HepG2 (cell line): ENCODE data around the gene ZNF488. TPM values are rescaled to one million over a fixed set of nuclear protein-coding genes. Genes with fewer than 3 reads are reported as not detected.

ENCODE experiments used
- ATAC-seq: fragments of 200-7000 bp; cut with Tn5 transposase; 3 replicates; pipeline ENCODE4 v1.9.1; 2020; ENCODE audit warnings: mild to moderate bottlenecking, moderate library complexity
- BruUV-seq: library from RNA; stranded (reverse); fragments of 400-500 nt; replicated peaks from 2 replicates; lab custom pipeline; 2021; lab: Mats Ljungman, UMichigan
- CTCF ChIA-PET: fragments of 300-600 bp; formaldehyde crosslinking; extraction: SDS; loops from one replicate; lab custom pipeline; 2021; ENCODE audit warnings: low total read pairs, inconsistent platforms, low intra/inter-chr PET ratio; lab: Yijun Ruan, JAX
- POLR2A ChIA-PET: fragments of 350-600 bp; sonication (Branson Sonifier 250); formaldehyde crosslinking; loops from one replicate; lab custom pipeline; 2020; ENCODE audit warnings: antibody characterized with exemption, inconsistent platforms; lab: Yijun Ruan, JAX
- DNase-seq: peaks from one replicate; pipeline ENCODE4 v3.0.0-alpha.2; 2015; ENCODE audit warnings: low spot score
- FAIRE-seq: peaks from 3 replicates; lab custom pipeline; 2011; peaks lifted over from hg19 to GRCh38; lab: Jason Lieb, UNC
- H2AFZ ChIP-seq: one replicate; pipeline ENCODE4 v1.6.1; 2011; ENCODE audit warnings: low read length, inconsistent platforms
- H3K27ac ChIP-seq: fragments of 300-600 bp; 3 replicates; pipeline ENCODE4 v1.8.0; 2011; ENCODE audit warnings: mixed run types, mild to moderate bottlenecking, mixed read lengths, low read length, inconsistent platforms; ENCODE audit not compliant: insufficient read depth; ENCODE audit errors: extremely low read length
- H3K27me3 ChIP-seq, 2 experiments: fragments of 200-600 bp in 1 of 2; 2 replicates in 1 of 2; 3 replicates in 1 of 2; pipeline versions ENCODE4 v1.6.0 to v1.8.0; 2011; ENCODE audit warnings: low read length in 2 of 2, mild to moderate bottlenecking in 2 of 2, moderate library complexity in 2 of 2, inconsistent platforms in 1 of 2; ENCODE audit not compliant: insufficient read depth in 2 of 2, control insufficient read depth in 1 of 2
- H3K36me3 ChIP-seq, 2 experiments: fragments of 200-600 bp in 1 of 2; replicated peaks in 1 of 2; 2 replicates in 1 of 2; 3 replicates in 1 of 2; pipeline versions ENCODE4 v1.5.1 to v1.8.0; 2011; ENCODE audit warnings: low read length in 2 of 2, inconsistent platforms in 1 of 2; ENCODE audit not compliant: insufficient read depth in 2 of 2, control insufficient read depth in 1 of 2
- H3K4me1 ChIP-seq: 2 replicates; pipeline ENCODE4 v1.5.1; 2012; ENCODE audit warnings: low read length, inconsistent platforms; ENCODE audit not compliant: insufficient read depth
- H3K4me2 ChIP-seq: 2 replicates; pipeline ENCODE4 v1.6.0; 2011; ENCODE audit warnings: low read depth, low read length, inconsistent platforms
- H3K4me3 ChIP-seq, 3 experiments: fragments of 200-600 bp in 1 of 3; sonication (generic), shearing (Covaris generic) in 1 of 3; replicated peaks in 1 of 3; 2 replicates each; pipeline ENCODE4 v1.5.1; 2011 to 2016; ENCODE audit warnings: low read length in 3 of 3, inconsistent platforms in 2 of 3, low read depth in 2 of 3, mild to moderate bottlenecking in 2 of 3, control low read depth in 1 of 3, mixed read lengths in 1 of 3; ENCODE audit not compliant: insufficient read depth in 1 of 3
- H3K79me2 ChIP-seq: one replicate; pipeline ENCODE4 v1.6.1; 2011; ENCODE audit warnings: low read length, inconsistent platforms; ENCODE audit not compliant: insufficient read depth
- H3K9ac ChIP-seq: 2 replicates; pipeline ENCODE4 v1.6.0; 2011; ENCODE audit warnings: mild to moderate bottlenecking, low read depth, low read length, inconsistent platforms; ENCODE audit not compliant: insufficient read depth
- H3K9me3 ChIP-seq: 2 replicates; pipeline ENCODE4 v1.5.1; 2012; ENCODE audit warnings: mild to moderate bottlenecking, low read length
- H4K20me1 ChIP-seq: 2 replicates; pipeline ENCODE4 v1.6.0; 2011; ENCODE audit warnings: inconsistent platforms, mild to moderate bottlenecking, low read length, moderate library complexity; ENCODE audit not compliant: insufficient read depth
- BORCS8-MEF2B ChIP-seq: sonication (generic); formaldehyde crosslinking; IDR thresholded peaks from 2 replicates; pipeline ENCODE4 v1.8.0; 2022; ENCODE audit warnings: mild to moderate bottlenecking, missing genetic modification reagents
- CBX1 ChIP-seq: IDR thresholded peaks from one replicate; pipeline ENCODE4 v1.6.1; 2016; ENCODE audit warnings: antibody characterized with exemption, low read depth
- IKZF4 ChIP-seq: sonication (generic); formaldehyde crosslinking; IDR thresholded peaks from 2 replicates; pipeline ENCODE4 v1.5.1; 2020; ENCODE audit warnings: borderline replicate concordance, mild to moderate bottlenecking, low read depth, missing genetic modification reagents; ENCODE audit errors: not compliant biosample characterization
- ZNF616 ChIP-seq: sonication (generic); formaldehyde crosslinking; IDR thresholded peaks from 2 replicates; pipeline ENCODE4 v1.5.0; 2020; ENCODE audit warnings: low read depth, mild to moderate bottlenecking, missing genetic modification reagents
- WGBS: methylation state at CpG from one replicate; pipeline ENCODE4 v1.1.6; 2017; ENCODE audit warnings: low lambda C conversion rate; 5-methylcytosine and 5-hydroxymethylcytosine counted together
- in situ Hi-C: cut with HindIII; loops from 2 replicates; pipeline ENCODE4 v1.10.0; 2017; ENCODE audit warnings: low pct_unique_long_range_greater_than_20kb; ENCODE audit not compliant: extremely low pct_ligation_motif_present
- intact Hi-C: fragments of 100-400 bp; cut with micrococcal nuclease; formaldehyde crosslinking; loops from one replicate; pipeline ENCODE4 v1.10.0; 2022; ENCODE audit not compliant: unreplicated experiment
- polyA plus RNA-seq, 8 experiments: library from polyadenylated mRNA; depleted of rRNA in 3 of 8; stranded (reverse) in 7 of 8; unstranded in 1 of 8; fragments of >200 nt; fragmentation: Illumina TruSeq in 4 of 8; extraction: Trizol in 4 of 8; gene quantifications; 2 replicates each; pipeline versions ENCODE4 v1.2.1 to v1.2.3, GENCODE V29; 2011 to 2016; ENCODE audit warnings: low read depth in 4 of 8, missing spikeins in 1 of 8, mixed read lengths in 1 of 8; ENCODE audit not compliant: insufficient read depth in 1 of 8
- total RNA-seq, 5 experiments: library from RNA; depleted of rRNA; stranded (reverse); fragments of >200 nt; fragmentation: Illumina TruSeq; extraction: Trizol; gene quantifications; 2 replicates each; pipeline ENCODE4 v1.2.3, GENCODE V29; 2016; ENCODE audit warnings: low read depth in 1 of 5
- TF ChIP-seq, protein P1 (sequence below): sonication (generic); formaldehyde crosslinking; IDR thresholded peaks from 2 replicates; pipeline ENCODE4 v1.5.0; 2020; ENCODE audit warnings: mild to moderate bottlenecking, missing genetic modification reagents
- TF ChIP-seq, protein P2 (sequence below): sonication (generic); formaldehyde crosslinking; IDR thresholded peaks from 2 replicates; pipeline ENCODE4 v1.4.0; 2020; ENCODE audit warnings: missing genetic modification reagents, mild to moderate bottlenecking, borderline replicate concordance
- TF ChIP-seq, protein P3 (sequence below): sonication (generic); formaldehyde crosslinking; IDR thresholded peaks from 2 replicates; pipeline ENCODE4 v1.8.0; 2022; ENCODE audit warnings: mild to moderate bottlenecking, missing genetic modification reagents, borderline replicate concordance
- TF ChIP-seq, protein P4 (sequence below): sonication (generic); formaldehyde crosslinking; IDR thresholded peaks from 2 replicates; pipeline ENCODE4 v1.4.0; 2020; ENCODE audit warnings: missing genetic modification reagents

Gene ZNF488
- total and polyA plus RNA-seq, 2 of the 13 experiments (the other 11 are each of a cell fraction or from before 2014, with no cell fraction given) = 0.13 to 0.15 TPM

DNA sequence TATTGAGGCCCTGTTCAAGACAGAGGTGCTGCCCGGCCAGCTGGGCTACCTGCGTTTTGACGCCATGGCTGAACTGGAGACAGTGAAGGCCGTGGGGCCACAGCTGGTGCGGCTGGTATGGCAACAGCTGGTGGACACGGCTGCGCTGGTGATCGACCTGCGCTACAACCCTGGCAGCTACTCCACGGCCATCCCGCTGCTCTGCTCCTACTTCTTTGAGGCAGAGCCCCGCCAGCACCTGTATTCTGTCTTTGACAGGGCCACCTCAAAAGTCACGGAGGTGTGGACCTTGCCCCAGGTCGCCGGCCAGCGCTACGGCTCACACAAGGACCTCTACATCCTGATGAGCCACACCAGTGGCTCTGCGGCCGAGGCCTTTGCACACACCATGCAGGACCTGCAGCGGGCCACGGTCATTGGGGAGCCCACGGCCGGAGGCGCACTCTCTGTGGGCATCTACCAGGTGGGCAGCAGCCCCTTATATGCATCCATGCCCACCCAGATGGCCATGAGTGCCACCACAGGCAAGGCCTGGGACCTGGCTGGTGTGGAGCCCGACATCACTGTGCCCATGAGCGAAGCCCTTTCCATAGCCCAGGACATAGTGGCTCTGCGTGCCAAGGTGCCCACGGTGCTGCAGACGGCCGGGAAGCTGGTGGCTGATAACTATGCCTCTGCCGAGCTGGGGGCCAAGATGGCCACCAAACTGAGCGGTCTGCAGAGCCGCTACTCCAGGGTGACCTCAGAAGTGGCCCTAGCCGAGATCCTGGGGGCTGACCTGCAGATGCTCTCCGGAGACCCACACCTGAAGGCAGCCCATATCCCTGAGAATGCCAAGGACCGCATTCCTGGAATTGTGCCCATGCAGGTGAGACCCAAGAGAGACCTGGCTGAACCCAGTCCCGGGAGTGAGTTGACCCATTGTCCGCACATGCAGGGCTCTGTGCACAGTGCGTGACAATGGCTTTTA lies 33.1 kb downstream of the ZNF488 start:
- DNase-seq (no peak), ATAC-seq (no peak), FAIRE-seq (no peak)
- intact Hi-C loops (no loop called here), in situ Hi-C loops (no loop called here)
- Histone ChIP-seq H3K79me2 (no peaks in the 10 kb centered on the region), H3K4me2 (no peak overlapping the region), H3K4me3 (no peak overlapping the region), H4K20me1 (no peaks in the 10 kb centered on the region), H3K4me1 (no peaks in the 10 kb centered on the region), H3K9me3 (no peaks in the 10 kb centered on the region), H3K27me3 (peaks cover 8 to 22% of the 10 kb centered on the region in 2 experiments; a peak in 3 of 5 replicates), H2AFZ (no peak overlapping the region), H3K36me3 (no peaks in the 10 kb centered on the region), H3K9ac (no peak overlapping the region), H3K27ac (no peak overlapping the region)
- TF ChIP-seq, protein P1, sequence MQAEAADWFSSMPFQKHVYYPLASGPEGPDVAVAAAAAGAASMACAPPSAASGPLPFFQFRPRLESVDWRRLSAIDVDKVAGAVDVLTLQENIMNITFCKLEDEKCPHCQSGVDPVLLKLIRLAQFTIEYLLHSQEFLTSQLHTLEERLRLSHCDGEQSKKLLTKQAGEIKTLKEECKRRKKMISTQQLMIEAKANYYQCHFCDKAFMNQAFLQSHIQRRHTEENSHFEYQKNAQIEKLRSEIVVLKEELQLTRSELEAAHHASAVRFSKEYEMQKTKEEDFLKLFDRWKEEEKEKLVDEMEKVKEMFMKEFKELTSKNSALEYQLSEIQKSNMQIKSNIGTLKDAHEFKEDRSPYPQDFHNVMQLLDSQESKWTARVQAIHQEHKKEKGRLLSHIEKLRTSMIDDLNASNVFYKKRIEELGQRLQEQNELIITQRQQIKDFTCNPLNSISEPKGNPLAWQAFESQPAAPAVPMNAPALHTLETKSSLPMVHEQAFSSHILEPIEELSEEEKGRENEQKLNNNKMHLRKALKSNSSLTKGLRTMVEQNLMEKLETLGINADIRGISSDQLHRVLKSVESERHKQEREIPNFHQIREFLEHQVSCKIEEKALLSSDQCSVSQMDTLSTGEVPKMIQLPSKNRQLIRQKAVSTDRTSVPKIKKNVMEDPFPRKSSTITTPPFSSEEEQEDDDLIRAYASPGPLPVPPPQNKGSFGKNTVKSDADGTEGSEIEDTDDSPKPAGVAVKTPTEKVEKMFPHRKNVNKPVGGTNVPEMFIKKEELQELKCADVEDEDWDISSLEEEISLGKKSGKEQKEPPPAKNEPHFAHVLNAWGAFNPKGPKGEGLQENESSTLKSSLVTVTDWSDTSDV (CRISPR knock-in tag) = no peak
- TF ChIP-seq BORCS8-MEF2B (CRISPR knock-in tag) (no peak), ZNF616 (CRISPR knock-in tag) (no peak), CBX1 (no peak), IKZF4 (no peak)
- TF ChIP-seq, protein P2, sequence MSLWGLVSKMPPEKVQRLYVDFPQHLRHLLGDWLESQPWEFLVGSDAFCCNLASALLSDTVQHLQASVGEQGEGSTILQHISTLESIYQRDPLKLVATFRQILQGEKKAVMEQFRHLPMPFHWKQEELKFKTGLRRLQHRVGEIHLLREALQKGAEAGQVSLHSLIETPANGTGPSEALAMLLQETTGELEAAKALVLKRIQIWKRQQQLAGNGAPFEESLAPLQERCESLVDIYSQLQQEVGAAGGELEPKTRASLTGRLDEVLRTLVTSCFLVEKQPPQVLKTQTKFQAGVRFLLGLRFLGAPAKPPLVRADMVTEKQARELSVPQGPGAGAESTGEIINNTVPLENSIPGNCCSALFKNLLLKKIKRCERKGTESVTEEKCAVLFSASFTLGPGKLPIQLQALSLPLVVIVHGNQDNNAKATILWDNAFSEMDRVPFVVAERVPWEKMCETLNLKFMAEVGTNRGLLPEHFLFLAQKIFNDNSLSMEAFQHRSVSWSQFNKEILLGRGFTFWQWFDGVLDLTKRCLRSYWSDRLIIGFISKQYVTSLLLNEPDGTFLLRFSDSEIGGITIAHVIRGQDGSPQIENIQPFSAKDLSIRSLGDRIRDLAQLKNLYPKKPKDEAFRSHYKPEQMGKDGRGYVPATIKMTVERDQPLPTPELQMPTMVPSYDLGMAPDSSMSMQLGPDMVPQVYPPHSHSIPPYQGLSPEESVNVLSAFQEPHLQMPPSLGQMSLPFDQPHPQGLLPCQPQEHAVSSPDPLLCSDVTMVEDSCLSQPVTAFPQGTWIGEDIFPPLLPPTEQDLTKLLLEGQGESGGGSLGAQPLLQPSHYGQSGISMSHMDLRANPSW (CRISPR knock-in tag) = no peak
- TF ChIP-seq, protein P3, sequence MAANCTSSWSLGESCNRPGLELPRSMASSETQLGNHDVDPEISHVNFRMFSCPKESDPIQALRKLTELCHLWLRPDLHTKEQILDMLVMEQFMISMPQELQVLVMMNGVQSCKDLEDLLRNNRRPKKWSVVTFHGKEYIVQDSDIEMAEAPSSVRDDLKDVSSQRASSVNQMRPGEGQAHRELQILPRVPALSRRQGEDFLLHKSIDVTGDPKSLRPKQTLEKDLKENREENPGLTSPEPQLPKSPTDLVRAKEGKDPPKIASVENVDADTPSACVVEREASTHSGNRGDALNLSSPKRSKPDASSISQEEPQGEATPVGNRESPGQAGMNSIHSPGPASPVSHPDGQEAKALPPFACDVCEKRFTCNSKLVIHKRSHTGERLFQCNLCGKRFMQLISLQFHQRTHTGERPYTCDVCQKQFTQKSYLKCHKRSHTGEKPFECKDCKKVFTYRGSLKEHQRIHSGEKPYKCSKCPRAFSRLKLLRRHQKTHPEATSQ (CRISPR knock-in tag) = no peak
- TF ChIP-seq, protein P4, sequence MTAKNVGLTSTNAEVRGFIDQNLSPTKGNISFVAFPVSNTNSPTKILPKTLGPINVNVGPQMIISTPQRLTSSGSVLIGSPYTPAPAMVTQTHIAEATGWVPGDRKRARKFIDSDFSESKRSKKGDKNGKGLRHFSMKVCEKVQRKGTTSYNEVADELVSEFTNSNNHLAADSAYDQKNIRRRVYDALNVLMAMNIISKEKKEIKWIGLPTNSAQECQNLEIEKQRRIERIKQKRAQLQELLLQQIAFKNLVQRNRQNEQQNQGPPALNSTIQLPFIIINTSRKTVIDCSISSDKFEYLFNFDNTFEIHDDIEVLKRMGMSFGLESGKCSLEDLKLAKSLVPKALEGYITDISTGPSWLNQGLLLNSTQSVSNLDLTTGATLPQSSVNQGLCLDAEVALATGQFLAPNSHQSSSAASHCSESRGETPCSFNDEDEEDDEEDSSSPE (CRISPR knock-in tag) = no peak
- 43% methylated on average over 15 of the region's 39 CpGs for WGBS
- CTCF ChIA-PET = no interaction called here
- POLR2A ChIA-PET = no interaction called here
- BruUV-seq = no TSS peak
